Measurements from ENCODE around the gene EIF4H. TPM values are rescaled to one million over a fixed set of nuclear protein-coding genes. Genes with fewer than 3 reads are reported as not detected.

EIF4H gene
- total and polyA plus RNA-seq, 2 of the 8 experiments (the other 6 are each of a cell fraction or from before 2014, with no cell fraction given) = 323 to 382 TPM

- Histone ChIP-seq H2AK5ac (ENCODE audit: low read depth, low read length) (no peak overlapping the region), H3K18ac (ENCODE audit: extremely low read depth, low read length) (0 out of 2 replicates have a peak overlapping the region, but pooled peaks have one; percentile 40), H2BK5ac (ENCODE audit: low read depth, low read length) (no peak overlapping the region), H3K36me3 (ENCODE audit: control insufficient read depth in 2 of 4, insufficient read depth in 4 of 4, low read length in 3 of 4) (peaks cover 0 to 9% (median 0%) of the 10 kb centered on the region in 4 experiments; a peak in 3 of 8 replicates), H2BK120ac (replicated peaks; ENCODE audit: low read depth, low read length) (no peak overlapping the region), H3K27ac (ENCODE audit: low read depth, low read length) (no peak overlapping the region), H3K27me3 (replicated peaks in 1 of 4; ENCODE audit: control insufficient read depth in 3 of 4, extremely low read depth in 1 of 4, insufficient read depth in 3 of 4, low read length in 3 of 4) (no peaks in the 10 kb centered on the region), H3K4me3 (ENCODE audit: extremely low read depth in 1 of 4, insufficient read depth in 2 of 4, low read depth in 3 of 4, low read length in 4 of 4) (peak overlapping the region in 3 of 4 experiments; percentile 67 to 97 (median 90); a peak in 4 of 8 replicates), H3K4me1 (replicated peaks in 1 of 4; ENCODE audit: control insufficient read depth in 3 of 4, insufficient read depth in 4 of 4, low read length in 3 of 4) (peaks cover 2 to 11% (median 6%) of the 10 kb centered on the region in 4 experiments; a peak in 6 of 7 replicates), H4K5ac (ENCODE audit: insufficient read length, low read depth, low read length) (no peak overlapping the region), H3K4ac (replicated peaks; ENCODE audit: insufficient read length, low read depth, low read length) (no peak overlapping the region), H3K79me1 (ENCODE audit: low read depth, low read length) (no peaks in the 10 kb centered on the region), H2BK12ac (ENCODE audit: low read depth, low read length) (no peak overlapping the region), H4K20me1 (replicated peaks in 1 of 2; ENCODE audit: control insufficient read depth in 1 of 2, insufficient read depth in 2 of 2, low read length in 2 of 2) (peaks cover 5 to 9% of the 10 kb centered on the region in 2 experiments), H3K9me3 (ENCODE audit: insufficient read depth in 2 of 2, low read depth in 1 of 2, low read length in 1 of 2) (no peaks in the 10 kb centered on the region), H3K23ac (ENCODE audit: insufficient read length) (no peak overlapping the region), H2AFZ (ENCODE audit: low read length) (no peak overlapping the region), H3K23me2 (ENCODE audit: low read depth, low read length) (peaks cover 1% of the 10 kb centered on the region; the same call in 1 of the 2 replicates), H3K4me2 (ENCODE audit: insufficient read depth in 1 of 2, low read depth in 2 of 2, low read length in 2 of 2) (peak overlapping the region; percentile 65 to 88), H2BK15ac (ENCODE audit: low read length) (no peak overlapping the region), H4K91ac (replicated peaks; ENCODE audit: insufficient read length, low read length) (peak overlapping the region; percentile 70), H3K14ac (ENCODE audit: insufficient read length) (no peak overlapping the region), H2BK20ac (ENCODE audit: low read length) (no peak overlapping the region), H3K56ac (replicated peaks; ENCODE audit: insufficient read length, low read depth, low read length) (no peak overlapping the region), H3K9ac (replicated peaks in 1 of 4; ENCODE audit: extremely low read depth in 1 of 4, low read depth in 3 of 4, low read length in 3 of 4) (no peak overlapping the region), H3K79me2 (ENCODE audit: control insufficient read depth in 1 of 2, insufficient read depth in 2 of 2, low read length in 2 of 2) (peaks cover 34 to 45% of the 10 kb centered on the region in 2 experiments), H4K8ac (ENCODE audit: extremely low read depth, insufficient read depth, low read length) (no peak overlapping the region; the same call in 1 of the 2 replicates)
- TF ChIP-seq TAF7 (optimal IDR thresholded peaks at IDR 0.05; ENCODE audit: borderline replicate concordance, low read depth, low read length) (no peak), CEBPB (IDR thresholded peaks at IDR 0.05; ENCODE audit: low read depth, low read length) (peak; percentile 41; the same call in 1 of the 2 replicates)
- ChIA-PET CTCF (ENCODE audit: partially characterized antibody) (interaction anchor here (0.6 to 3.0 kb wide), 4 partner anchors 8 to 358 kb away, joined by 3 to 10 read pairs (median 4); no protein-coding TSS in a partner anchor), POLR2A (ENCODE audit: partially characterized antibody) (interaction anchor here (1.1 to 8.2 kb wide), 10 partner anchors 8 to 280 kb away, joined by 3 to 65 read pairs (median 15); partner anchors contain the start of gene LIMK1)
- no peak for DNase-seq (ENCODE audit: low read depth in 1 of 2, low spot score in 2 of 2)
- 74% methylated on average over 13 of the region's 14 CpGs; no CpG with 5 or more reads in 1 of the 2 experiments for WGBS, 2 experiments (ENCODE audit: extremely low coverage in 1 of 2, insufficient coverage in 1 of 2, insufficient read length in 1 of 2, insufficient replicate concordance in 2 of 2, low coverage in 1 of 2, low lambda C conversion rate in 2 of 2, missing lambda C conversion rate in 1 of 2)
- FAIRE-seq = no peak
These were observed 1.1 kb upstream of the EIF4H start for GRCh38 chr7:74173074-74173473.

Data from H1 (cell line).